Activated naive CD4-positive, alpha-beta T cell treated with anti-CD3 and anti-CD28 coated beads, Interleukin-2, amount 50 U/mL, for 72 hours (primary cell): ENCODE results near the gene BZW2. TPM values are rescaled to one million over a fixed set of nuclear protein-coding genes. Genes with fewer than 3 reads are reported as not detected.

Source experiments
- ATAC-seq, 2 donors: fragments of 150-1000 bp; cut with Tn5 transposase; 2 replicates each; pipeline ENCODE4 v1.10.0; 2021; ENCODE audit warnings: mild to moderate bottlenecking in 2 of 2, moderate library complexity in 2 of 2
- DNase-seq, 2 donors: peaks; one replicate each; pipeline ENCODE4 v3.0.0; 2021 to 2022; ENCODE audit warnings: low spot score in 2 of 2
- H3K27ac Mint-ChIP-seq, 2 donors: one replicate each; pipeline ENCODE4 v1.8.0; 2022; ENCODE audit warnings: mild to moderate bottlenecking in 2 of 2, mixed read lengths in 2 of 2
- H3K36me3 Mint-ChIP-seq, 2 donors: one replicate each; pipeline ENCODE4 v1.8.0; 2022; ENCODE audit warnings: mixed read lengths in 2 of 2
- H3K9me3 Mint-ChIP-seq, 2 donors: one replicate each; pipeline ENCODE4 v1.8.0; 2022; ENCODE audit warnings: mixed read lengths in 2 of 2
- total RNA-seq, 2 donors: library from RNA; stranded (reverse); gene quantifications; one replicate each; pipeline ENCODE4 v1.2.3, GENCODE V29; 2022

Gene BZW2
- 10 to 100 TPM; 83.2 to 94.1 TPM for total RNA-seq

DNA sequence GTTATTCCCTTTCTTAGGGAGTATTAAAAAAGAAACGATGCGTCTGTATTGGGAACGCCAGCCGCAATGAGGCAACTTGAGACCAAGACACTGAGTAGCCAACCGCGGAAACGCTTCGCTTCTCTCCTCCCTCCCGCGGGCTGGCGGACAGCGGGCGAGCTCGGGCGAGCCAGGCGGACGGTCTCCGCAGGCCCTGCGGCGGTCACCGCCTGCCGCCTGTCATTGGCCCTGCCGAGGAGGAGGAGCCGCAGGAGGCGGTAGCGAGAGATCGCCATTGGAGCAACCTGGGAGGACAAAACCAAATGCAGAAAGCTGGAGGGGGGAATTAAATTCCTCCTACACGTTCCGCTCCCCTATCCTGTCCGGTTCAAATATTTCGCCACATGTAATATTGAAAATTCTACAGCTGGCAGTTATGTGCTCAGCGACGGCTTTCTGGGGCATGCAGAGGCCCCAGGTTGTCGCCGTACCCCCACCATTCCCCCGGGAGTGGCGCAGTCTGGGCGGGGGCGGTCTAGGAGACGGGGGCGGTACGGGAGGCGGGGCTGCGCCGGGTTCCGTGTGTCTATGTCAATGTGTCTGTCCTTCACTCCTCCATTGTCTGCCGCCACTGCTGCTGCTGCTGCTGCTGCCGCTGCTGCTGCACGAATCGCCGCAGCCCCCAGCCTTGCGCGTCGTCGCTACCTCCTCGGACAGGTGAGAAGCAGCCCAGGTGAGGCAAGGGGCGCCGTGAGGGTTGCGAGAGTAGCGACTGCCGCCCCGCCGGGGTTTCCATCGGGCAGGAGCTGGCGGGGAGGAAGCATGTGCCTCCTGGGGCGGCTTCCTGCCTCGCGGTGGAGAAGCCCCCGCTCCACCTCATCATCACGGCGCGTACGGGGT lies at the start of gene BZW2, which contains the start of gene ANKMY2:
Gene BZW2, plus strand, starts transcription at position 589 of the 879 bp plus-strand sequence. CDS start 19,263 bp downstream, outside the sequence.
Gene ANKMY2, minus strand, starts transcription at position 162 of the 879 bp plus-strand sequence. CDS start 181 bp downstream, outside the sequence.
- ATAC-seq (peak; percentile 91 to 93), DNase-seq (peak; percentile 89 to 96)
- no peaks in the 10 kb centered on the region for H3K9me3 Mint-ChIP-seq
- peak within 1 kb of the TSS; percentile 87 to 99 for H3K27ac Mint-ChIP-seq
- H3K36me3 Mint-ChIP-seq, result peaks cover 37 to 49% of the 10 kb centered on the region in 2 donors

DNA sequence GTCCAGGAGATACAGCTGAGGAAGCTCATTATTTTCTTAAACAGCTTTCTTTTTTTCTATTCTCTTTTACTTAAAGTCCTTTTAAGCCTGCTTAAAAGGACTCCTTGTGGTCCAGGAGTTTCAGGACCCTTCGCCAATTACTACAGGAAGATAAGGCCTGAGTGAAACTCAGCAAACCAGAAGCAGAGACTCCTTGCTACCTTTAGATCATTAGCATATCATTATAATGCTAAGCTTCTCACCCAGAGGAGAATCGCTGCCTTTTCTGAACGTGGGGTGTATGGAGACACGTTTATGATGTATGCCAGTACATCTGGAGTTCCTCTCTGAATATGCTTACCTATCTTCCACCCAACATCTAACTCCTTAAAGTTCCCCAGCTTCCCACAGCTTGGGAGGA lies 48.0 kb upstream of the BZW2 start:
- peaks cover 0 to 7% of the 10 kb centered on the region in 2 donors for H3K36me3 Mint-ChIP-seq
- no peak overlapping the region for H3K27ac Mint-ChIP-seq
- no peaks in the 10 kb centered on the region for H3K9me3 Mint-ChIP-seq
- DNase-seq (no peak), ATAC-seq (no peak)

DNA sequence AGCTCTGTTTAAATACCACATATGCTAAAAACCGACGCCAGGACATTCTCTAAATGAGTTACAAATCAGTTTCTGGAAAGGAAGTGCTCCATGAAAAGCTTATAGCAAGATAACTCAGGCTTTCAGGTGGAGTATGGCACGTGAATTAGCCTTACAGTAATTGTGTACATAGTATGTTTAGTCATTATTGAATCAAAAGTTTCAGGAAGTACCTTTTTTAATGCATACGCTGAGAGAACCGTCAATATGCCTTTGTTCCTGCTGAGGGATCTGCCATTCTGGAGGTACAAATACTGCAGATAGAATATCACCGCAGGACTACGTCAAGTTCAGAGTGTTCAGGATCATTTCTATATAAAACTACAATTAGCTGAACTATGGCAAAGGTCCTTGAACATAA lies 46.1 kb upstream of the BZW2 start:
- ATAC-seq, result no peak
- no peak for DNase-seq
- Mint-ChIP-seq H3K27ac (no peak overlapping the region), H3K9me3 (no peaks in the 10 kb centered on the region), H3K36me3 (peaks cover 0 to 7% of the 10 kb centered on the region in 2 donors)

DNA sequence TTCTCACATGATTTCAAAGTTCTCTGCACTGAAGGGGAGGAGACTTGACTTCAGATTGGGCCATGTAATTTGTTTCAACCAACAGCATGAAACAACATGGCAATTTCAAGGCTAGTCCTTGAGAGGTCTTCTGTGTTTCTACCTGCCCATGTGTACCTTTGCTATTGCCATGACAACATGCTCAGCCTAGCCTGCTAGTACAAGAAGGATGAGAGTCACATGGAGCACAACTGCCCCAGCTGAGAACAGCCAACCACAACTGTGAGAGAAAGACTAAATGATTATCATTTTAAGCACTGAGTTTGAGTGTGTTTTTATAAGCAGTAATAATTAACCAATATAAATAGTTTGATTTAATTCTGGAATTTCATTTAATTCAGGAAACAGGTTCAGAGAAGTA lies 42.3 kb upstream of the BZW2 start:
- H3K36me3 Mint-ChIP-seq, result peaks cover 6 to 7% of the 10 kb centered on the region in 2 donors
- peak overlapping the region in 1 of 2 donors; percentile 30 for H3K27ac Mint-ChIP-seq
- no peak for ATAC-seq
- H3K9me3 Mint-ChIP-seq, result no peaks in the 10 kb centered on the region
- DNase-seq, result no peak

DNA sequence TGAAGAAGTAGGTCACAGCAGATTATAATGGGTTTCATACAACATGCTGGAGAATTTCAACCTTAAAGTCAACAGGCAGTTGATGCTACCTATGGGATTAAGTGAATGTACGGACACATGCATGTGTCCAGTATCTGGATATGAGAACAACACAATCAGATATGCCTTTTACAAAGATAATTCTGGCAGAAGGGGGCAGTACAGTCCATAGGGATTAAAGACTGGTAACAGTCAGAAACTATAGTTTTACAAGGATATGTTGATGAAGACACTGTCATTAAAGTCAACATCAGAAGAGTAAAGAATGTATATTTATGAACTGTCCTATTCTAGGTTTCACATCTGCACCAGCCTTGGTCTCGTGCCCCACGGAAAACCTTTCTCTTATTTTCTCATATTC lies 41.9 kb upstream of the BZW2 start:
- Mint-ChIP-seq H3K27ac (no peak overlapping the region), H3K9me3 (no peaks in the 10 kb centered on the region), H3K36me3 (peaks cover 6 to 7% of the 10 kb centered on the region in 2 donors)
- DNase-seq (no peak), ATAC-seq (no peak)

DNA sequence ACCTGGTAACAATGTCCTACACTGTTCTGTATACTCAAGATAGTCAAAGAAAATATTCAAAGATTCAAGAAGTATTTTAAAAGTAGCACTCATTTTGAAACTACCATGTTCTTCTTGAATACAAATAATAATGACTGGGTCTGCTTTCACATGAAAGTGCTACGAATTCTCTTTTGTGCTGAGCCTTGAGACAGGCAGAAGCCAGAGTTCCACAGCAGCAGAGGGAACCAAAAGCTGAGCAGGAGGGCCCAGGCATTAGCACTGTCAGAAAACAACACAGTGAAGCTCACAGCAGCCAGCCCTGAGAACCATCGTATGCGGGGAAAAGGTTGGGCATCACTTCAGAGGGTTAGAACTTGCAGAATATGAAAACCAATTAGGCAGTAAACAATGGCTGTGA lies 39.3 kb upstream of the BZW2 start:
- H3K27ac Mint-ChIP-seq, result no peak overlapping the region
- DNase-seq (no peak), ATAC-seq (no peak)

DNA sequence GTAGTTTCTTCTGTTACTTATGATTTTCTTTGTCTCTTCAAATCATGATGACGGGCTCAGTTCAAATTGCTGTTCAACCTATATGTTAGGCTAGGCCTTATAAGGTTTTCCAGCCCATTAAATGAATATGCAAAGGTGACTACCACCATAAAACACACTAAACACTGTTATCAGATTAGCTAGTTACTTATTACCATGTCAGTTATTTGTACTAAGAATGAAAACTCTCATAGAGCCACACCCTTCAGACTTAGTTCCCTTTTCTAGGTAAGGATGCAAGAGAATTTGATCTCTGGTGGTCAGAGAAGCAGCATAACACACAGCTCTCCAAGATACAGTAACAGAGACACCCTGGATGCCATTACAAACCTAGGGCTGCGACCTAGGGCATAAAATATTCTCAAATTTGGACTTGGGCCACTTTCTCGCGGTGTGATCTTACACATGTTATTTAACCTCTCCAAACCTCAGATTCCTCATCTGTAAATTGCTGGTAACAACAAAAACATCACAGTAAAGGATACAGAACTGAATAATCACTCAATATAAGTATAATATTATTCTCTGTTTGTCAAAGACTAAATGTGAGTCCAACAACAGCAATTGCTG lies 36.0 kb upstream of the BZW2 start:
- ATAC-seq, result no peak
- no peak overlapping the region for H3K27ac Mint-ChIP-seq

More for the DNA sequence above, 39.3 kb upstream of the BZW2 start:
- Mint-ChIP-seq H3K36me3 (peaks cover 0 to 6% of the 10 kb centered on the region in 2 donors), H3K9me3 (no peaks in the 10 kb centered on the region)

DNA sequence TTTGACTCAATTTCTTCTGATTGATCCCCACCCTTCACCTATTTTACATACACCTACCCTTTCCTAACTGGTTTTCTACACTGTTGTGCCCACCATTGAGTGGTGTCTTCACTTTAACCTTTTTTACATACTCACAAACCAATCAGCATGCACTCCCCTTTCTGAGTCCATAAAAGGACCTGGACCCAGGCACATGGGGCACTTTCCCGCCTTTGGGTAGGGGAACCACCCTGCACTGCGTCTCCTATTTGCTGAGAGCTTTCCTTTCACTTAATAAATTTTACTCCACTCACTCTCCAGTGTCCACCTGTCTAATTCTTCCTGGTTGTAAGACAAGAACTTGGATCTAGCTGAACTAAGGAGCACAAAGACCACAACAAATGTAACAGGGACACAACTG lies 34.3 kb upstream of the BZW2 start:
- peaks cover 0 to 10% of the 10 kb centered on the region in 2 donors for H3K36me3 Mint-ChIP-seq
- ATAC-seq (no peak), DNase-seq (no peak)
- H3K27ac Mint-ChIP-seq, result no peak overlapping the region
- H3K9me3 Mint-ChIP-seq, result no peaks in the 10 kb centered on the region

More for the DNA sequence above, 36.0 kb upstream of the BZW2 start:
- H3K9me3 Mint-ChIP-seq, result no peaks in the 10 kb centered on the region
- DNase-seq, result no peak
- peaks cover 0 to 6% of the 10 kb centered on the region in 2 donors for H3K36me3 Mint-ChIP-seq

DNA sequence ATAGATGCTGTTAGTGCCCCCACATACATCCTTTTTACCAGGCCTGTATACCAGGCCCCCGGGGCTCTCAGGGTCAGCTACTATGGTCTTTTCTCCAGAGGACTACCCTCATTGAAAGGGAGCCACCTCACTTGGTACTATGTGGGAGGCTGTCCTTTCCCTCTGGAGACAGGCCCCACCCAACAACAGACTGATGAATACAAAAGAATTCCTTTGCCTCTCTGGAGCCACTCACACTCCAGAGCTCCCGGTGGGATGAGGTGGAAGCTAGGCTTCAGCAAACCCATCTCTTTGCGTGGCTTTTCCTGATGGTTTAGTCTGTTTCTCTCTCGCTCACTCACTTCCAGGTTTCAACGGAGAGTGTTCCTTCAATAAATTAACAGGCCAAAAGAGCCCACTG lies 30.8 kb upstream of the BZW2 start:
- no peak overlapping the region for H3K27ac Mint-ChIP-seq
- ATAC-seq, result no peak
- H3K36me3 Mint-ChIP-seq, result peaks cover 4 to 9% of the 10 kb centered on the region in 2 donors
- no peak for DNase-seq
- H3K9me3 Mint-ChIP-seq, result no peaks in the 10 kb centered on the region

DNA sequence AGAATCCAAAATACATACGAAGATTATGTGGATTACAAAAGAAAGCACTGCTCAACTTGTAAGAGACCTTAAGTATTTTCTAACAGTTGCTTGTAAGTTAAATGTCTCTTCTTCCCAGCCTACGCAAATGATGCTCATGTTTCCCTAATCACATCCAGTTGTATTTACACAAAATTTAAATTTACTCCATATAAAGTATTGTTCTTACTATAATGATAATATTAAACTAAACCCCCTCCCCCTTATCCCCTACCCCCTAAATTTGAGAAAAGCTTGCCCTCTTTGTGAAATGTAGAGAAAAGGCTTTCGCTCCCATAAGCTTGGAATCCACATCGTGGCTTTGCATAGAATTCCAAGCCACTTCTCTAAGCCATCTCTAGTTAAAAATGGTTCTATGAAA lies 29.9 kb upstream of the BZW2 start:
- Mint-ChIP-seq H3K9me3 (no peaks in the 10 kb centered on the region), H3K27ac (no peak overlapping the region)

DNA sequence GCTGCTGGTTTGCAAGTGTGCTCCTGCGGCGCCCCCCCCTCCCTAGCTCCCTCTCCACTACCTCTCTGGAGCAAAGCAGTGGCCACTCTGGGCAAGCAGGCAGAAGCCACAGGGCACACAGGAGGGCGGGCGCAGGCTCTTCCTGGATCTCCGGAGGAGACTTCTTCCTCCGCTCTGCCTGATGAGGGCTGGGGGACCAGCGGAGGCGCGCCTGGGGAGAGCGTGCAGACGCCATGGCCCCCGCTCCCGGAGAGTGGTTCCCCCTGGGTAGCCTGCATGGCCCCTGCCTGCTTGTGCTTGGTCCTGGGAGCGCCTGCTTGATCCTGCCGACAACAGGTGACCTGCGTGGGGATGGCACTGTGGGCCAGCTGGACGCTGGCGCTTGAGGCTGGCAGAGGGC lies 29.4 kb upstream of the BZW2 start:
- Mint-ChIP-seq H3K27ac (no peak overlapping the region), H3K9me3 (no peaks in the 10 kb centered on the region), H3K36me3 (peaks cover 4 to 9% of the 10 kb centered on the region in 2 donors)
- DNase-seq (no peak), ATAC-seq (no peak)

More for the DNA sequence above, 29.9 kb upstream of the BZW2 start:
- no peak for DNase-seq
- peaks cover 4 to 9% of the 10 kb centered on the region in 2 donors for H3K36me3 Mint-ChIP-seq
- no peak for ATAC-seq

DNA sequence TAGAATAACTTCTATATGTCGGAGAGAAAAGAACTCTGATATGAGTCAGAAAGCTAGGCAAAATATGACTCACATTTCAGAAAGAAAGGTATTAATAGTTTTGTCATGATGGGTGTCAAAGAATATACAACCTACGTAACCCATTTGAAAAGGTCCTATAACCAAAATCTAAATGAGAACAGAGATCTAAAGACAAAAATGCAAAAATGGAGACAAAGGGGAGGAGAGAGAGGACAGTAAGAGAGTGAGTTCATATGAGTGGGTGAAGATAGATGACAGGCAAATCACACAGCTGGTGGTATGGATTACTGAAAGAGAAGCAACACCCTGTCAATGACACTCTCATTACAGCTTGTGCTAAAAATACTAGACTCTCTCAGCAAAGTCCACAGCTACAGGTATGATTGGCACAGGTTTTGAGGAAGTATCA lies 26.0 kb upstream of the BZW2 start:
- Mint-ChIP-seq H3K9me3 (no peaks in the 10 kb centered on the region), H3K36me3 (peaks cover 4 to 9% of the 10 kb centered on the region in 2 donors), H3K27ac (peak overlapping the region; percentile 83)
- ATAC-seq (peak; percentile 98 to 99), DNase-seq (peak in 1 of 2 donors; percentile 13)

DNA sequence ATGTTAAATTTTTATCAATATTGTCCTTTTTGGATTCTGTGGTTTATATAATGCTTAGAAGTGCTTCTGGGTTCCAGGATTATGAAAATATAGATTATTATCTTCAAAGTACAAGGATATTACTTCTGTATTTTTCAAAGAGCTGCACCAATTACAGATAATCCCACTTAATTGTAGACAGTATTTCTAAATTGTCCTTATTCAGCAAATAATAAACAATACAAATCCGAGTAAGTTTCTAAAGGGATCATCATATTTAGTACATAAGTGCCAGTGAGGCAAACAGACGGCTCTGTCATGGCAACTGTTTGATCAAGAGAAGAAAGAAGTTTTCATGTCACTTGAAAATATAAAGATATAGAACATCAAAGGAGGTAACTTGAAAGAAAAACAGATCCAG lies 19.6 kb upstream of the BZW2 start:
- H3K9me3 Mint-ChIP-seq, result no peaks in the 10 kb centered on the region
- DNase-seq, result no peak
- no peak overlapping the region for H3K27ac Mint-ChIP-seq
- no peak for ATAC-seq
- H3K36me3 Mint-ChIP-seq, result no peaks in the 10 kb centered on the region

DNA sequence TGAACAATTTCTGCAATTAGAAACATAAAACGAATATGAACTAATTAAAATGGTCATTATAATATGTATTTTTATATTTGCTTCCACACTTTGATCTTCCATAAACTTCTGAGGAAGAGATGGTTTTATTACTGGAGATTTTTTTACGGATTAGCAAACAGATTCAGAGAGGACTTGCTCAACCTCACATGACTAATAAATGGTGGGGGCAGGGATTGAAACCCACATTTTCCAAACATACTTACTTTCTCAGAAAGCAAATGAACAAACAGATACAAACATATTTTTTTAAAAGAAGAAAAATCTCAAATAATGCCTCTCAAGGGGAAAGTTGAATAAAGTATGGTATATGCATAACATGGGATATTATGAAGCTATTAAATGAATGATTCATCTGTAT lies 18.7 kb upstream of the BZW2 start:
- H3K27ac Mint-ChIP-seq, result no peak overlapping the region
- no peak for ATAC-seq
- H3K9me3 Mint-ChIP-seq, result no peaks in the 10 kb centered on the region
- no peak for DNase-seq
- peaks cover 0 to 4% of the 10 kb centered on the region in 2 donors for H3K36me3 Mint-ChIP-seq

DNA sequence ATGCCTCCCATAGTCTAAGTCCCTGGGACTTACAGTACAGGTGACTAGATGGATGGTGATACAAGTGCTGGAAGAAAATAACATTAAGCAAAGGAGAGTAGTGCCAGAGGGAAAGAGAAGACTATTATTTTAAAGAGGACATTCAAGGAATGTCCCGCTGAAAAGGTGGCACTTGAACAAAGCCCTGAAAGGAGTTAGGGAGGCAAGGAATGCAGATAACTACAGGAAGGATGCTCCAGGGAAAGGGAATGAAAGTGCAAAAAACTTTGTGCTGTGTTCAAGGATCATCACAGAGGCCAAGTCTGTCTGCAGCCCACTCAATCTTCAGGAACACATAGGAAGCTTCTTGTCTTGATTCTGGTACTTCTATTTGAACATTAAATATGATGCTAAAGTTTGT lies 15.3 kb upstream of the BZW2 start:
- peaks cover 0 to 16% of the 10 kb centered on the region in 2 donors for H3K36me3 Mint-ChIP-seq
- ATAC-seq, result no peak
- no peak for DNase-seq
- no peaks in the 10 kb centered on the region for H3K9me3 Mint-ChIP-seq
- H3K27ac Mint-ChIP-seq, result no peak overlapping the region

DNA sequence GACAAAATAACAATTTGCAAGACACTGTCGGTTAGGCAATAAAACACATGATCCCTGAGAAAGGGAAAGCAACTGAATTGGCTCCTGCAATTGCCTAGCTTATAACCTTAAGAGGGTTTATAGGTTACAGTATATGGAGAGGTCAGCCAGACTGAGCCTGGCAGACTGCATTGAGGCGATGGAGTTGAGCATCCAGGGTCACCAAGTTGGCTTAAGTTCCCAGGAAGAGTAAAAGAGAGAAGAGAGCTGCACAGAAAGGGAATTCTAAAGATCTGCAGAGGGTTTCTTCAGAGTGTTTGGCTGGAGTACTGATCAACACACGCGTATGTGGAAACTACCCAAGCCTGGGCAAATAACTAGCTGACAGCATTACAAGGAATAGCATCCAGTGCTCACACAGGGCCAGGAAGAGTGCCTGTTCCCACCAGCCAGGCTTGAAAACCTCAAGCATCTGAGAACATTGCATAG lies 11.7 kb upstream of the BZW2 start:
- ATAC-seq, result no peak
- Mint-ChIP-seq H3K36me3 (peaks cover 0 to 16% of the 10 kb centered on the region in 2 donors), H3K27ac (no peak overlapping the region)

DNA sequence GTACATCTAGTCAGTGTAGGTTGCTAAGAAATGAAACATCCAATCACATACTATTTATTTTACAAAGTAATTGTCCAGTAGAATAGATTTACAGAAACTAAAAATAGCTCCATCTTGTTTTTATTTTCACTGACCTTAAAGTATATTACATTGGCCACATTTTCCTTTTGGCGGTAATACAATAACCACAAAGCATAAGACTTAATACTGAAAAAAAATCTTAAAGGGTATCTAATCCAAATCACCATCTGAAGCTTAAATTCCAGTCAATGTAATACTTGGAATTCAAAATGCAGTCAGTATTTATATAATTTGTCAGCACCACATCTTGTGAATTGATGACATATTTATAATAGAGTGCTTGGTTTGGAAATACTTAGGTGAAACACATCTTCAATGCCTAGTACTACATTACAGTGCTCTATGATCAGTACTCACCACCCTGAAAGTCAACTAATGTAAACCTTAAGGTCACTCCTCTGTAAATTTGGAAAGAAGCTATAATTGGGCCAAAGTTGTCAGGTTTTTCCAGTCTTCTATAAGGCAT lies 9.4 kb upstream of the BZW2 start:
- Mint-ChIP-seq H3K36me3 (peaks cover 0 to 16% of the 10 kb centered on the region in 2 donors), H3K27ac (no peak overlapping the region), H3K9me3 (no peaks in the 10 kb centered on the region)
- ATAC-seq (no peak), DNase-seq (no peak)

More for the DNA sequence above, 11.7 kb upstream of the BZW2 start:
- DNase-seq, result no peak
- no peaks in the 10 kb centered on the region for H3K9me3 Mint-ChIP-seq
